ENCODE measurements around the gene FKBP3. TPM values are rescaled to one million over a fixed set of nuclear protein-coding genes. Genes with fewer than 3 reads are reported as not detected.
"Not testable (repeated sequence)": the region's sequence is repeated elsewhere in the genome, so short reads cannot be mapped to it uniquely, and the experiment has no call there.

The FKBP3 gene
- polyA plus RNA-seq, 1 donor (not counting 4 experiments of a cell fraction or from before 2014, with no cell fraction given): 98.8 TPM

DNA sequence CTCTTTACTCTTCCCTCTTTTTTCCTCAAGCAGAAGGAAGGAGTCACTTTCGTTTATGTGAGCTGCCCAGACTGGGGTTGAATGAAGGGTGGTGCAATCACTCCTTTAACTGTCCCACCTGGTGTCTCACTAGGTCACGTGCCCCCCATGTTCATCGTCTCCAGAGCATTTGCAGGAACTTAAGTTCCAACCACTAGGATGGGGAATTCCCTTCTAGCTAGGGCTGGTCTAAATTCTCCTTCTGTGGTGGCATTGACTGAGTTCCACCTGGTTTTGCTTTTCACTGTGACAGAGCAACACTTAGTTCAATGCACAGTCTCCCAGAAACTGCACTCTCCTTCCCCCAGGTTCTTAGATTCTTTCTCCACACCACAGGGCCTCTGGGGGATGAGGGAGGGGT is 10.9 kb upstream of the FKBP3 start:
- Histone ChIP-seq H3K9ac (ENCODE audit: control insufficient read depth, extremely low read depth, insufficient read depth, low read length) (no peak overlapping the region), H3K4me2 (ENCODE audit: control insufficient read depth, extremely low read depth, insufficient read depth, low read depth, low read length) (no peak overlapping the region), H3K9me3 (ENCODE audit: control insufficient read depth, low read depth, low read length) (no peaks in the 10 kb centered on the region), H3K36me3 (ENCODE audit: control insufficient read depth in 2 of 2, extremely low read depth in 1 of 2, insufficient read depth in 2 of 2, low read length in 2 of 2) (no peaks in the 10 kb centered on the region), H4K20me1 (ENCODE audit: control insufficient read depth, extremely low read depth, insufficient read depth, low read length) (no peaks in the 10 kb centered on the region), H3K4me1 (ENCODE audit: control insufficient read depth, extremely low read depth, insufficient read depth, low read length) (peaks cover 9% of the 10 kb centered on the region), H2AFZ (ENCODE audit: control insufficient read depth, low read length) (no peak overlapping the region), H3K4me3 (ENCODE audit: control insufficient read depth in 2 of 3, extremely low read depth in 1 of 3, insufficient read depth in 2 of 3, low read depth in 1 of 3, low read length in 3 of 3) (no peak overlapping the region), H3K27ac (ENCODE audit: control insufficient read depth, insufficient read depth, low read length) (no peak overlapping the region), H3K79me2 (ENCODE audit: control insufficient read depth, insufficient read depth, low read length) (peaks cover 9% of the 10 kb centered on the region), H3K27me3 (ENCODE audit: control insufficient read depth, extremely low read depth, insufficient read depth, low read length) (no peaks in the 10 kb centered on the region), H3K9me1 (ENCODE audit: control insufficient read depth, extremely low read depth, insufficient read depth, low read length) (no peaks in the 10 kb centered on the region)
- DNase-seq (ENCODE audit: low read depth, low spot score) (no peak), FAIRE-seq (no peak)
- dilution Hi-C loops (cut with MboI; ENCODE audit: extremely low pct_ligation_motif_present, low sequenced_read_pairs): no loop called here
- no peak for TF ChIP-seq EZH2 (IDR thresholded peaks at IDR 0.05; ENCODE audit: low read length)
- TF ChIP-seq, protein P1, sequence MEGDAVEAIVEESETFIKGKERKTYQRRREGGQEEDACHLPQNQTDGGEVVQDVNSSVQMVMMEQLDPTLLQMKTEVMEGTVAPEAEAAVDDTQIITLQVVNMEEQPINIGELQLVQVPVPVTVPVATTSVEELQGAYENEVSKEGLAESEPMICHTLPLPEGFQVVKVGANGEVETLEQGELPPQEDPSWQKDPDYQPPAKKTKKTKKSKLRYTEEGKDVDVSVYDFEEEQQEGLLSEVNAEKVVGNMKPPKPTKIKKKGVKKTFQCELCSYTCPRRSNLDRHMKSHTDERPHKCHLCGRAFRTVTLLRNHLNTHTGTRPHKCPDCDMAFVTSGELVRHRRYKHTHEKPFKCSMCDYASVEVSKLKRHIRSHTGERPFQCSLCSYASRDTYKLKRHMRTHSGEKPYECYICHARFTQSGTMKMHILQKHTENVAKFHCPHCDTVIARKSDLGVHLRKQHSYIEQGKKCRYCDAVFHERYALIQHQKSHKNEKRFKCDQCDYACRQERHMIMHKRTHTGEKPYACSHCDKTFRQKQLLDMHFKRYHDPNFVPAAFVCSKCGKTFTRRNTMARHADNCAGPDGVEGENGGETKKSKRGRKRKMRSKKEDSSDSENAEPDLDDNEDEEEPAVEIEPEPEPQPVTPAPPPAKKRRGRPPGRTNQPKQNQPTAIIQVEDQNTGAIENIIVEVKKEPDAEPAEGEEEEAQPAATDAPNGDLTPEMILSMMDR (optimal IDR thresholded peaks at IDR 0.05 in 1 of 3, IDR thresholded peaks at IDR 0.05 in 1 of 3, conservative IDR thresholded peaks at IDR 0.05 in 1 of 3; ENCODE audit: extremely low read depth in 1 of 3, insufficient read depth in 2 of 3, low read length in 3 of 3): no peak

DNA sequence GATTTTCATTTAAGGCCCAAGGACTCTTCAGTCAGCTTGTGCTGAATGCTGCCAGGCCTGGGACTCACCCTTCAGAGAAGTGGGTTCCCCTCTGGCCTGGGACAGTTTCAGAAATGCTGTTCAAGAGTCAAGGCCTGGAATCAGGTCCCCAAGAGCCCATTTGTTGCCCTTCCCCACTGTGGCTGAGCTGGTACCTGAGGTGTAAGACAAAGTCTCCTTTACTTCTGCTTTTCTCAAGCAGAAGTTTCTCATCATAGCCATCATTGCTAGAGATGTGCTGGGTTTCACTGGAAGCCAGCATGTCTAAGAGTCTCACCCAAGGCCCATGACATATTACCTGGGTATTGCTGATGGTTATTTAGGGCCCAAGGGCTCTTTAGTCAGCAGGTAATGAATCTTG is 10.4 kb upstream of the FKBP3 start:
- Histone ChIP-seq H3K4me3 (ENCODE audit: control insufficient read depth in 2 of 3, extremely low read depth in 1 of 3, insufficient read depth in 2 of 3, low read depth in 1 of 3, low read length in 3 of 3) (no peak overlapping the region), H3K9me1 (ENCODE audit: control insufficient read depth, extremely low read depth, insufficient read depth, low read length) (no peaks in the 10 kb centered on the region), H3K4me2 (ENCODE audit: control insufficient read depth, extremely low read depth, insufficient read depth, low read depth, low read length) (no peak overlapping the region), H2AFZ (ENCODE audit: control insufficient read depth, low read length) (no peak overlapping the region), H3K27ac (ENCODE audit: control insufficient read depth, insufficient read depth, low read length) (no peak overlapping the region), H3K36me3 (ENCODE audit: control insufficient read depth in 2 of 2, extremely low read depth in 1 of 2, insufficient read depth in 2 of 2, low read length in 2 of 2) (no peaks in the 10 kb centered on the region), H3K9ac (ENCODE audit: control insufficient read depth, extremely low read depth, insufficient read depth, low read length) (no peak overlapping the region), H3K27me3 (ENCODE audit: control insufficient read depth, extremely low read depth, insufficient read depth, low read length) (no peaks in the 10 kb centered on the region), H3K9me3 (ENCODE audit: control insufficient read depth, low read depth, low read length) (no peaks in the 10 kb centered on the region), H4K20me1 (ENCODE audit: control insufficient read depth, extremely low read depth, insufficient read depth, low read length) (no peaks in the 10 kb centered on the region), H3K79me2 (ENCODE audit: control insufficient read depth, insufficient read depth, low read length) (peaks cover 14% of the 10 kb centered on the region), H3K4me1 (ENCODE audit: control insufficient read depth, extremely low read depth, insufficient read depth, low read length) (peaks cover 9% of the 10 kb centered on the region)
- no peak for TF ChIP-seq EZH2 (IDR thresholded peaks at IDR 0.05; ENCODE audit: low read length)
- TF ChIP-seq, protein P1 (optimal IDR thresholded peaks at IDR 0.05 in 1 of 3, IDR thresholded peaks at IDR 0.05 in 1 of 3, conservative IDR thresholded peaks at IDR 0.05 in 1 of 3; ENCODE audit: extremely low read depth in 1 of 3, insufficient read depth in 2 of 3, low read length in 3 of 3): no peak
- DNase-seq (ENCODE audit: low read depth, low spot score) (no peak), FAIRE-seq (no peak)
- dilution Hi-C loops (cut with MboI; ENCODE audit: extremely low pct_ligation_motif_present, low sequenced_read_pairs): no loop called here

DNA sequence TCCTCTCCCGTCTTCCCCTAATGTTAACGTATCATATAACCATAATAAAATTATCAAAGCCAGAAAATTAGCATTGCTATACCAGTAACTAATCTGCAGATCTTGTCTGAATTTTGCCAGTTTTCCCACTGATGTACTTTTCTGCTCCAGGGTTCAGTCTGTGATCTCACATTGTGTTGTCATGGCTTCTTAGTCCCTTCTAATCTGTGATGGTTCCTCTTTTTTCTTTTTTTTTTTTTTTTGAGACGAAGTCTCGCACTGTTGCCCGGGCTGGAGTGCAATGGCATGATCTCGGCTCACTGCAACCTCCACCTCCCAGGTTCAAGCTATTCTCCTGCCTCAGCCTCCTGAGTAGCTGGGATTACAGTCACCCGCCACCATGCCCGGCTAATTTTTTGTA is 7.8 kb upstream of the FKBP3 start:
- H3K36me3 ChIP-seq (ENCODE audit: control insufficient read depth in 2 of 2, extremely low read depth in 1 of 2, insufficient read depth in 2 of 2, low read length in 2 of 2); H3K9ac ChIP-seq (ENCODE audit: control insufficient read depth, extremely low read depth, insufficient read depth, low read length); H4K20me1 ChIP-seq (ENCODE audit: control insufficient read depth, extremely low read depth, insufficient read depth, low read length); DNase-seq (ENCODE audit: low read depth, low spot score); H2AFZ ChIP-seq (ENCODE audit: control insufficient read depth, low read length); H3K9me3 ChIP-seq (ENCODE audit: control insufficient read depth, low read depth, low read length); FAIRE-seq; H3K4me3 ChIP-seq (ENCODE audit: control insufficient read depth in 2 of 3, extremely low read depth in 1 of 3, insufficient read depth in 2 of 3, low read depth in 1 of 3, low read length in 3 of 3); H3K9me1 ChIP-seq (ENCODE audit: control insufficient read depth, extremely low read depth, insufficient read depth, low read length); dilution Hi-C loops (cut with MboI; ENCODE audit: extremely low pct_ligation_motif_present, low sequenced_read_pairs); H3K27ac ChIP-seq (ENCODE audit: control insufficient read depth, insufficient read depth, low read length); H3K4me2 ChIP-seq (ENCODE audit: control insufficient read depth, extremely low read depth, insufficient read depth, low read depth, low read length); H3K27me3 ChIP-seq (ENCODE audit: control insufficient read depth, extremely low read depth, insufficient read depth, low read length): not testable (repeated sequence)
- peaks cover 24% of the 10 kb centered on the region for H3K4me1 ChIP-seq (ENCODE audit: control insufficient read depth, extremely low read depth, insufficient read depth, low read length)
- H3K79me2 ChIP-seq (ENCODE audit: control insufficient read depth, insufficient read depth, low read length): peaks cover 35% of the 10 kb centered on the region

Data from keratinocyte (primary cell).